ENCODE measurements around the gene FLNB.

DNA sequence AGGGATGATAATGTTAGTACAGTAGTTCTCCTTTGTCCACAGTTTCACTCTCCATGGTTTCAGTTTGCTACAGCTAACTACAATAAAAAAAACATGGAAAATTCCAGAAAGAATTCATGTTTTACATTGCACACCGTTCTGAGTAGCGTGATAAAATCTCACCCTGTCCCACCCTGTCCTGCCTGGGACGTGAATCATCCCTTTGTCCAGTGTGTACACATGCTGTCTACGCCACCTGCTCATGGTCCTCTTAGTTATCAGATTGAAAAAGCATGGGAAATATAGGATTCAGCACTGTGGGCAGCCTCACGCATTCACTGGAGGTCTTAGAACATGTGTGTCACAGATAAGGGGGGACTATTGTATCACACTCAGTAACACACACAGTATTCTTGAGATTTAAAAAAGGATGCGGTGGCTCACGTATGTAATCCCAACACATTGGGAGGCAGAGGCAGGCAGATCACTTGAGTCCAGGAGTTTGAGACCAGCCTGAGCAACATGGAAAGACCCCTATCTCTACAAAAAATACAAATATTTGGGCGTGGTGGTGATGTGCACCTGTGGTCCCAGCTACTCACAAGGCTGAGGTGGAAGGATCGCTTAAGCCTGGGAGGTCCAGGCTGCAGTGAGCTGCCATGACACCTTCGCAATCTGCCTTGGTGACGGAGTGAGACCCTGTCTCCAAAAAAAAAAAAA lies 8.7 kb upstream of the FLNB start:
- TF ChIP-seq EZH2phosphoT487 (IDR thresholded peaks at IDR 0.05; ENCODE audit: insufficient read depth, low read depth) (no peak), EZH2 (IDR thresholded peaks at IDR 0.05; ENCODE audit: insufficient read depth, poor library complexity, severe bottlenecking) (no peak)

Data from GM23248 (cell line).